ENCODE results near the gene USE1.

GRCh38 chr19:17234911-17235299 is 19.7 kb downstream of the USE1 start:
- TF ChIP-seq SPI1 (IDR thresholded peaks at IDR 0.05; ENCODE audit: low read depth, low read length) (no peak), POLR2A (IDR thresholded peaks at IDR 0.05; ENCODE audit: low read depth, low read length) (no peak), TAF1 (IDR thresholded peaks at IDR 0.05; ENCODE audit: low read depth, low read length) (no peak), POLR2AphosphoS5 (IDR thresholded peaks at IDR 0.05; ENCODE audit: low read depth, low read length) (no peak)
